Neutrophil (primary cell): ENCODE measurements around the gene LRRC15.

Experiments used
- H3K27ac ChIP-seq: fragments of 200-600 bp; sonication (generic); 2 replicates; pipeline ENCODE4 v1.5.1; 2016; ENCODE audit warnings: mild to moderate bottlenecking, moderate library complexity
- H3K27me3 ChIP-seq: fragments of 200-600 bp; sonication (generic); 2 replicates; pipeline ENCODE4 v1.6.0; 2016; ENCODE audit warnings: mild to moderate bottlenecking
- H3K36me3 ChIP-seq: fragments of 200-600 bp; sonication (generic); 2 replicates; pipeline ENCODE4 v1.5.1; 2017
- H3K4me1 ChIP-seq, 2 experiments: fragments of 200-600 bp in 1 of 2; sonication (generic) in 1 of 2; 1 replicate in 1 of 2; 2 replicates in 1 of 2; pipeline versions ENCODE4 v1.5.1 to v1.6.1; 2013 to 2016; ENCODE audit warnings: low read depth in 1 of 2, low read length in 1 of 2, mild to moderate bottlenecking in 1 of 2, moderate library complexity in 1 of 2; ENCODE audit not compliant: control insufficient read depth in 1 of 2, insufficient read depth in 1 of 2
- H3K4me3 ChIP-seq, 2 experiments: fragments of 200-600 bp in 1 of 2; sonication (generic) in 1 of 2; 1 replicate in 1 of 2; 2 replicates in 1 of 2; pipeline ENCODE4 v1.5.1; 2013 to 2016; ENCODE audit warnings: low read depth in 1 of 2, low read length in 1 of 2, mild to moderate bottlenecking in 1 of 2, moderate library complexity in 1 of 2
- H3K9me3 ChIP-seq: fragments of 200-600 bp; sonication (generic); 2 replicates; pipeline ENCODE4 v1.5.1; 2016
- CTCF ChIP-seq: fragments of 200-600 bp; sonication (generic); IDR thresholded peaks from 2 replicates; pipeline ENCODE4 v1.5.1; 2016; ENCODE audit warnings: antibody characterized with exemption

The LRRC15 gene

GRCh38 chr3:194368918-194369317, 625 bp downstream of the LRRC15 start:
- no peak for TF ChIP-seq CTCF
- Histone ChIP-seq H3K27me3 (peaks cover 34% of the 10 kb centered on the region), H3K4me1 (no peaks in the 10 kb centered on the region), H3K36me3 (no peaks in the 10 kb centered on the region), H3K4me3 (no peak overlapping the region), H3K27ac (no peak overlapping the region), H3K9me3 (no peaks in the 10 kb centered on the region)

GRCh38 chr3:194367992-194368841, 1.3 kb downstream of the LRRC15 start:
- no peak overlapping the region for H3K4me3 ChIP-seq
- no peaks in the 10 kb centered on the region for H3K36me3 ChIP-seq
- peaks cover 34% of the 10 kb centered on the region for H3K27me3 ChIP-seq
- H3K4me1 ChIP-seq, result no peaks in the 10 kb centered on the region
- TF ChIP-seq CTCF, result no peak
- H3K27ac ChIP-seq, result no peak overlapping the region
- H3K9me3 ChIP-seq, result no peaks in the 10 kb centered on the region

GRCh38 chr3:194365978-194366490, 3.5 kb downstream of the LRRC15 start:
- Histone ChIP-seq H3K9me3 (no peaks in the 10 kb centered on the region), H3K27ac (no peak overlapping the region), H3K36me3 (no peaks in the 10 kb centered on the region), H3K4me1 (no peaks in the 10 kb centered on the region), H3K27me3 (peaks cover 34% of the 10 kb centered on the region), H3K4me3 (no peak overlapping the region)
- TF ChIP-seq CTCF, result no peak

GRCh38 chr3:194365526-194365925, 4.0 kb downstream of the LRRC15 start:
- H3K27me3 ChIP-seq, result peaks cover 30% of the 10 kb centered on the region
- H3K4me3 ChIP-seq, result no peak overlapping the region
- H3K4me1 ChIP-seq, result no peaks in the 10 kb centered on the region

GRCh38 chr3:194364652-194365434, 4.7 kb downstream of the LRRC15 start:
- Histone ChIP-seq H3K27ac (no peak overlapping the region), H3K9me3 (no peaks in the 10 kb centered on the region), H3K27me3 (peaks cover 23% of the 10 kb centered on the region), H3K4me1 (no peaks in the 10 kb centered on the region), H3K36me3 (no peaks in the 10 kb centered on the region), H3K4me3 (no peak overlapping the region)
- TF ChIP-seq CTCF, result no peak

More at GRCh38 chr3:194365526-194365925, 4.0 kb downstream of the LRRC15 start:
- no peak overlapping the region for H3K27ac ChIP-seq
- no peaks in the 10 kb centered on the region for H3K9me3 ChIP-seq
- H3K36me3 ChIP-seq, result no peaks in the 10 kb centered on the region
- TF ChIP-seq CTCF, result no peak
